ENCODE measurements around the gene DXO.

DNA sequence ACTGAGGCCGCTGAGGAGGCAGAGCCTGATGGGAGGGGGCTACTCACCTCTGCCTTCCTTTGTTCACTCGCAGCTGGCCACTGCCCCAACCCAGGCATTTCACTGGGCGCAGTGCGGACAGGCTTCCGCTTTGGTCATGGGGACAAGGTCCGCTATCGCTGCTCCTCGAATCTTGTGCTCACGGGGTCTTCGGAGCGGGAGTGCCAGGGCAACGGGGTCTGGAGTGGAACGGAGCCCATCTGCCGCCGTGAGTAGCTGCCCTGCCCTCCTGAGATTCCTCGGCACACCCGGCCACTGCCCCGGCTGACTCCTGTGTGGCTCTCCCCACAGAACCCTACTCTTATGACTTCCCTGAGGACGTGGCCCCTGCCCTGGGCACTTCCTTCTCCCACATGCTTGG is 38.4 kb downstream of the DXO start:
- TF ChIP-seq, protein P1, sequence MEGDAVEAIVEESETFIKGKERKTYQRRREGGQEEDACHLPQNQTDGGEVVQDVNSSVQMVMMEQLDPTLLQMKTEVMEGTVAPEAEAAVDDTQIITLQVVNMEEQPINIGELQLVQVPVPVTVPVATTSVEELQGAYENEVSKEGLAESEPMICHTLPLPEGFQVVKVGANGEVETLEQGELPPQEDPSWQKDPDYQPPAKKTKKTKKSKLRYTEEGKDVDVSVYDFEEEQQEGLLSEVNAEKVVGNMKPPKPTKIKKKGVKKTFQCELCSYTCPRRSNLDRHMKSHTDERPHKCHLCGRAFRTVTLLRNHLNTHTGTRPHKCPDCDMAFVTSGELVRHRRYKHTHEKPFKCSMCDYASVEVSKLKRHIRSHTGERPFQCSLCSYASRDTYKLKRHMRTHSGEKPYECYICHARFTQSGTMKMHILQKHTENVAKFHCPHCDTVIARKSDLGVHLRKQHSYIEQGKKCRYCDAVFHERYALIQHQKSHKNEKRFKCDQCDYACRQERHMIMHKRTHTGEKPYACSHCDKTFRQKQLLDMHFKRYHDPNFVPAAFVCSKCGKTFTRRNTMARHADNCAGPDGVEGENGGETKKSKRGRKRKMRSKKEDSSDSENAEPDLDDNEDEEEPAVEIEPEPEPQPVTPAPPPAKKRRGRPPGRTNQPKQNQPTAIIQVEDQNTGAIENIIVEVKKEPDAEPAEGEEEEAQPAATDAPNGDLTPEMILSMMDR (IDR thresholded peaks at IDR 0.05; ENCODE audit: low read depth, low read length): no peak
- TF ChIP-seq POLR2A (IDR thresholded peaks at IDR 0.05; ENCODE audit: extremely low read depth, insufficient read length) (no peak), MYC (IDR thresholded peaks at IDR 0.05; ENCODE audit: low read depth, low read length) (no peak)
